Stimulated activated memory B cell treated with anti-CD40 and anti-IgM and Interleukin-4, amounts not matched to agents 10 μg/mL and 1 μg/mL and 100 μg/mL, for 72 hours (primary cell): ENCODE results near the gene EDC4.
A peak's percentile ranks its signal among the peaks of the same experiment; 100 is the strongest.
"Not testable (repeated sequence)": the region's sequence is repeated elsewhere in the genome, so short reads cannot be mapped to it uniquely, and the experiment has no call there.

ENCODE experiments used
- ATAC-seq: fragments of 150-1000 bp; cut with Tn5 transposase; 2 replicates; pipeline ENCODE4 v1.10.0; 2021
- H3K27ac Mint-ChIP-seq: one replicate; pipeline ENCODE4 v1.8.0; 2022; ENCODE audit warnings: mild to moderate bottlenecking, mixed read lengths
- H3K27me3 Mint-ChIP-seq: one replicate; pipeline ENCODE4 v1.8.0; 2022; ENCODE audit warnings: mixed read lengths
- H3K36me3 Mint-ChIP-seq: one replicate; pipeline ENCODE4 v1.8.0; 2022; ENCODE audit warnings: mixed read lengths
- H3K4me1 Mint-ChIP-seq: one replicate; pipeline ENCODE4 v1.8.0; 2022; ENCODE audit warnings: mixed read lengths
- H3K4me3 Mint-ChIP-seq: one replicate; pipeline ENCODE4 v1.8.0; 2022; ENCODE audit warnings: mild to moderate bottlenecking, moderate library complexity, mixed read lengths
- H3K9me3 Mint-ChIP-seq: one replicate; pipeline ENCODE4 v1.8.0; 2022; ENCODE audit warnings: mixed read lengths

EDC4 gene

DNA sequence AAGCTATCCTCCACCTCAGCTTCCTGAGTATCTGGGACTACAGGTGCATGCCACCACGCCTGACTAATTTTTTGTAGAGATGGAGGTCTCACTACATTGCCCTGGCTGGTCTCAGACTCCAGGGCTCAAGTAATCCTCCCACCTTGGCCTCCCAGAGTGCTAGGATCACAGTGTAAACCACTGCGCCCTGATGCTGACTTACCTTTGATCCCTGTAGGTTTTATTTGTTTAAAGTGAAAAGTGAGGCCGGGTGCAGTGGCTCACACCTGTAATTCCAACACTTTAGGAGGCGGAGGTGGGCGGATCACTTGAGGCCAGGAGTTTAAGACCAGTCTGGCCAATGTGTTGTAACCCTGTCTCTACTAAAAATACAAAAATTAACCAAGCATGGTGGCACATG, 28.9 kb downstream of the EDC4 start:
- Mint-ChIP-seq H3K9me3 (no peaks in the 10 kb centered on the region), H3K27me3 (no peaks in the 10 kb centered on the region), H3K36me3 (peaks cover 13% of the 10 kb centered on the region), H3K27ac (no peak overlapping the region), H3K4me1 (peaks cover 15% of the 10 kb centered on the region), H3K4me3 (no peak overlapping the region)
- no peak for ATAC-seq

DNA sequence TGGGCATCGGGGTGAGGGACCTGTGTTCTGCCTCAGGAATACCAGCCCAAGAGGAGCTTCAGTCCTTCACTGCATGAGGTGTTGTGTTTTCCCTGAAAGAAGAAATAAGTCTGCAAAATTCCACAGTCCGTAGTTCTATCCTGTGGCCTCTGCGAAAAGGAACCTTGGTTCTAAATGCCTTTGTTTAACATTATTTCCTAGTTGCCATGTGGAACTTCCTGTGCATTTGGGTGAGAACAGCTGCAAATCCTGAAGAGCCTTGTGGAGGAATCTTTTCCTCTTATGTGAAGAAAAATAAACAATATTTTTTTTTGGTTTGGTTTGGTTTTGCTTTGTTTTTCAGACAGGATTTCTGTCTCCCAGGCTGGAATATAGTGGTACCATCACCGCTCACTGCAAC, 30.0 kb downstream of the EDC4 start:
- H3K27ac Mint-ChIP-seq: no peak overlapping the region
- H3K27me3 Mint-ChIP-seq: no peaks in the 10 kb centered on the region
- H3K4me1 Mint-ChIP-seq: peaks cover 8% of the 10 kb centered on the region
- H3K4me3 Mint-ChIP-seq: no peak overlapping the region
- H3K36me3 Mint-ChIP-seq: peaks cover 13% of the 10 kb centered on the region
- ATAC-seq: no peak
- no peaks in the 10 kb centered on the region for H3K9me3 Mint-ChIP-seq

DNA sequence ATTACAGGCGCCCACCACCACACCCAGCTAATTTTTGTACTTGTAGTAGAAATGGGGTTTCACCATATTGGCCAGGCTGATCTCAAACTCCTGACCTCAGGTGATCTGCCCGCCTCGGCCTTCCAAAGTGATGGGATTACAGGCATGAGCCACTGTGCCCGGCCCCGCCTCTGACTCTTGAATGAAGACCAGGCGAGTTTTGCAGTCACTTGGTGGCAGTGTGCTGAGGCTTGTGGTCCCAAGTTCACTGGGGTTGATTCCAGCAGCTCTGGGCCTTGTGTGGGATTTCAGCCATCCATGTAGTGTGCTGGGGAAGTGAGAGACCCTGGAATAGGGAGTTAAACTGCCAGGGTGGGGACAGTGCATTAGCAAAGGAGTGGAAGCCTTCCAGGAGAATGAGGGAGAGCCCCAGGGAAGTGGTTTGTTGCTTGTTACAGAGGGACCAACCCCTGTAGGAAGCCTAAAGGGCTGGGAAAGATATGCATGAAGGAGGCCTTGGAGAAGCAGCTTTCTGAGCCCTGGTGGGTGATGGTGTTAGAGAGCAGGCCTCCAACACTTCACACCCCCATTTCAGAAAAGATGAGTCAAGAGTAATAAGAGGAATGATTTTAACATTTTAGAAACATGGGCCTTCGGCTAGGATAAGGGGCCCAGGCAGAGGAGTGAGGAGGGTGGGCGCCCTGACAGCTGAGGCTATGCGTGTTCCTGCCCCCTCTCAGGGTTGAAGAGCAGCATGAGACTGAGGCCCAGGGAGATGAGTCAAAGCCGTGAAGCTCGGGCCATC, 34.7 kb downstream of the EDC4 start:
- no peak overlapping the region for H3K4me3 Mint-ChIP-seq
- no peak for ATAC-seq
- no peaks in the 10 kb centered on the region for H3K27me3 Mint-ChIP-seq
- H3K27ac Mint-ChIP-seq: no peak overlapping the region
- H3K36me3 Mint-ChIP-seq: peaks cover 36% of the 10 kb centered on the region
- H3K9me3 Mint-ChIP-seq: no peaks in the 10 kb centered on the region
- peaks cover 8% of the 10 kb centered on the region for H3K4me1 Mint-ChIP-seq

DNA sequence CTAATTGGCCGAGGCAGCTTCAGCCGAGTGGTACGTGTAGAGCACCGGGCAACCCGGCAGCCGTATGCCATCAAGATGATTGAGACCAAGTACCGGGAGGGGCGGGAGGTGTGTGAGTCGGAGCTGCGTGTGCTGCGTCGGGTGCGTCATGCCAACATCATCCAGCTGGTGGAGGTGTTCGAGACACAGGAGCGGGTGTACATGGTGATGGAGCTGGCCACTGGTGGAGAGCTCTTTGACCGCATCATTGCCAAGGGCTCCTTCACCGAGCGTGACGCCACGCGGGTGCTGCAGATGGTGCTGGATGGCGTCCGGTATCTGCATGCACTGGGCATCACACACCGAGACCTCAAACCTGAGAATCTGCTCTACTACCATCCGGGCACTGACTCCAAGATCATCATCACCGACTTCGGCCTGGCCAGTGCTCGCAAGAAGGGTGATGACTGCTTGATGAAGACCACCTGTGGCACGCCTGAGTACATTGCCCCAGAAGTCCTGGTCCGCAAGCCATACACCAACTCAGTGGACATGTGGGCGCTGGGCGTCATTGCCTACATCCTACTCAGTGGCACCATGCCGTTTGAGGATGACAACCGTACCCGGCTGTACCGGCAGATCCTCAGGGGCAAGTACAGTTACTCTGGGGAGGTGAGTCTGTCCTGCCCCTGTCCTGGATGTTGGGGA, 36.3 kb downstream of the EDC4 start:
- no peaks in the 10 kb centered on the region for H3K27me3 Mint-ChIP-seq
- peak overlapping the region; percentile 33 for H3K27ac Mint-ChIP-seq
- H3K36me3 Mint-ChIP-seq: peaks cover 30% of the 10 kb centered on the region
- H3K4me3 Mint-ChIP-seq: no peak overlapping the region
- ATAC-seq: no peak
- H3K4me1 Mint-ChIP-seq: peaks cover 8% of the 10 kb centered on the region
- no peaks in the 10 kb centered on the region for H3K9me3 Mint-ChIP-seq

DNA sequence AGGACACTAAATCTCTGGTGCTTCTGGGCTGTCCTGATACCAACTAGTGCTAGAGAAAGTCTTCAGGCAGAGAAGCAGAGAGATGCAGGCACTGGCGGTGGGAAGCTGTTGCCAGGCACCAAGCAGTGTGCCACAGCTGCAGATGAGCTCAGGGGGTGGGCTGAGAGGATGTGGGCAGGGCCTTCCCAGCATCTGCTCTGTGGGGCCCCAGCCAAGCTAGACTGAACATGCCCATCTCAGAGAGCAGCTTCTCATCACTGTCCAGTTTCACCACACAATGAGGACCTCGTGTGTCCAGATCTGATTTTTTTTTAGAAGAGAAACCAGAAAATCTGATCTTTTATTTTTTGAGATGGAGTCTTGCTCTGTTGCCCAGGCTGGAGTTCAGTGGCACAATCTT, 37.3 kb downstream of the EDC4 start:
- H3K27me3 Mint-ChIP-seq: no peaks in the 10 kb centered on the region
- peaks cover 32% of the 10 kb centered on the region for H3K36me3 Mint-ChIP-seq
- no peak overlapping the region for H3K4me3 Mint-ChIP-seq
- H3K27ac Mint-ChIP-seq: peak overlapping the region; percentile 33
- ATAC-seq: no peak
- H3K4me1 Mint-ChIP-seq: peaks cover 8% of the 10 kb centered on the region
- no peaks in the 10 kb centered on the region for H3K9me3 Mint-ChIP-seq

DNA sequence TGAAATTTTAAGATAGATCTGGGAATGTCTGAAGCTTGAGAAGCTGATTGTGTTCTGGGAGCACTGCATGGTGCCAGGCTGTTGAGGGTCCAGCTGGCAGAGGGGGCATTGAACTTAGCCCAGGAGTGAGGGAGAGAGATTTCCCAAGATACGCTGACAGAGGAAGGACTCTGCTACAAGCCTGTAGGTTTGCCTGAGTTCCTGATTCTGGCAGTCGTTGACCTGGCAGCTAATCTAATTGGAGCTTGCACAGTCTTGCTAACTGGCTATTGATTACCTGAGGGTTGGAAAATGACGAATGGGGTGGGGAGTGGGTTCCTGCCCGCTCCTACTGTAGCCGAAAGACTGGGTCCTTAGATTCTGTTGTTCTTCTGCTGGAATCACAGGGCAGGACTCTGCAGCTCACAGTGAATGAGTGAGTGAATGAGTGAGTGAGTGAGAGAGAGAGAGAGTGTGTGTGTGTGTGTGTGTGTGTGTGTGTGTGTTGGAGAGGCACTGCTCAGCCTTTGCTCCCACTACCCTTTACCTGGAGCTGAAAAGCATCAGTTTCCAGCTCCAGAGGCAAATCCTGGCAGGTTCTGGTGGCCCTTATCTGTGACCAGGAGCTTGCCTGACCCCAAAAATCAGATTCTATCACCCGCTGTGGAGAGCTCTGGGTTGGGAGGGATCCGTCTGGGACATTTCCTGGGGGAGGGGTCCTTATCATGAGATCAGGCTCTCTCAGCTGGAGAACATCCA, 42.1 kb downstream of the EDC4 start:
- Mint-ChIP-seq H3K4me1 (peaks cover 27% of the 10 kb centered on the region), H3K27me3 (no peaks in the 10 kb centered on the region), H3K27ac (no peak overlapping the region), H3K36me3 (peaks cover 37% of the 10 kb centered on the region), H3K9me3 (no peaks in the 10 kb centered on the region), H3K4me3 (no peak overlapping the region)
- no peak for ATAC-seq

DNA sequence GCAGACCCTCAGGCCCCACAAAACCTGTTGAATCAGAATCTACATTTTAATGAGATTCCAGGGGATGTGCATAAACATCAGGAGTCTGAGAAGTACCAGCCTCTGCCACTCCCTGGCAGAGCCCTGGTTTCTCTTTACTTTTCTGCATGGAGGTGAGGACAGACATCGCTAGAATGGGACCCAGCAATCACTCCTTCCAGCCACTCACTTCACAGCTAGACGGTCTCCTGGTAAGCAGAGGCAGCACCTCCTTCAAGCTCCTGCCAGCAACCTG, 42.6 kb downstream of the EDC4 start:
- ATAC-seq, H3K27ac Mint-ChIP-seq, H3K27me3 Mint-ChIP-seq, H3K9me3 Mint-ChIP-seq, H3K4me3 Mint-ChIP-seq: not testable (repeated sequence)
- Mint-ChIP-seq H3K36me3 (peaks cover 35% of the 10 kb centered on the region), H3K4me1 (peaks cover 26% of the 10 kb centered on the region)

DNA sequence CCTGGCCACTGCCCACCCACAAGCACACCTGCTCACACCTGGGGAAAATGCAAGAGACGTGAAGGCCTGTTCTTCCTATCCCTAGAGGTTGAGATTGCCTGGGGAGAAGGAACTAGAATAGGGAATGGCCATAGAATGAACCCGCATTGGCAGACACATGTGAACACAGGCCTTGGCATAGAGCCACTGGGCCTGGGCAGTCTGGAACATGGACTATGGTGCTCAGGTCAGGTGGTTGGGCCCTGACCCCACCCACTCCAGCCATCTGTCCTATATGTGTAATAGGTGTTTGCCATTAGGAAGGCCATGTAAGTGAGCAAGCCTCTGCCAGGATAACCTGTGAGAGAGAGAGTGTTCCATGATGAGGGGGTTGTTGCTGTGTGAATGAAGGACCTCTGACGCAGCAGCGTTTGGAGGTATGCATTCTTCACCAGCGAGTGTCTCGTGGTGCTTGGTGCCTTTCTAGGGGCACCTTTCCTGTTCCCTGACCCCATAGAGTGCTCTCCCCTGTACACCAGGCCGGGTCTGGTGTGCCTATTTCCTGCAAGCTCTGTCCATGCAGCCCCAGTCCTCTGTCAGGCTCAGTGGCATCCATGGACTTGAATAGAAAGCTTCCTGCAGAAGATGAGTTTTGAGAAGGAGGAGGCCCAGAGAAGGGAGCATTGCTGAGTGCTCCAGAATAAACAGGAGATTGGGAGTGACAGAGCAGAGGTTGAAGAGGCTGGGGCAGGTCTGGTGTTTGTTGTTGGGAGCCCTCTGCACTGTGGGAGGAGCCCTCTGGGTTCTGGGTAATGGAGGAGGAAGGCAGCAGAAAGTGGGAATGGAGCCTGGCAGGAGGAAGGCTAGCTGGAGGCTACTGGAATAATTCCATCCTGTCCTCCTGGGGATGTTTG, 43.2 kb downstream of the EDC4 start:
- Mint-ChIP-seq H3K4me3 (no peak overlapping the region), H3K4me1 (peaks cover 29% of the 10 kb centered on the region), H3K27ac (peak overlapping the region; percentile 16), H3K36me3 (peaks cover 35% of the 10 kb centered on the region), H3K27me3 (no peaks in the 10 kb centered on the region), H3K9me3 (no peaks in the 10 kb centered on the region)
- no peak for ATAC-seq

DNA sequence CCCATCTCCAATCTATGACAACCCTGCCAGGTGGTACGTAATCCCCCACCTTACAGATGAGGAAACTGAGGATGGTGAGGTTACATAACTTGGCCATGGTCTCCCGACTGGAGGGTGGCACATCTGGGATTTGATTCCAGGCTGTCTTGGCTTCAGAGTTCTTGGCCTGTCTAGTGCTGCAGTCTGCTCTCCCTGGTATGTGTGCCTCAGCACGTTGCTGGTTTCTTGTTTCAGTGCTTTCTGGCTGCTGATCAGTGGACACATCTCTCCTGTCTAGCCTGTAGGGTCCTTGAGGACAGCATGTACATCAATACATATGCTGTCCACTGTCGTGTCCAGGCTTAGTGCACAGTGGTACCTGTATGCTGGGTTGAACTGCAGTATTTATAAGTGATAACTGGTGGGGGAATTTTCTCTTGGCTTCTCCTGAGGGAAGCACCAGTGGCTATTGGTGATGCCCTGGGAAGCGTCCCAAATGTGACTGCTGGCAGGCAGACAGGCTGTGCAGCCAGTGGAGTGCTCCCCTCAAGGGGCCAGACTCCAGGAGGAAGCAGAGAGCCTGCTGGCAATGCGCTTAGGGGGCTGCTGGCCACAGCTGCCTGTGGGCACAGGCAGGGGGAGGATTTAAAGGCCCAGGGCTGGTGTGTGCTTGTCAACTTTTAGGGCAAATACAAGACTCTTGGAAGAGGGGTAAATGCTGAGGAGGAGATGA, 44.4 kb downstream of the EDC4 start:
- H3K9me3 Mint-ChIP-seq: no peaks in the 10 kb centered on the region
- H3K27ac Mint-ChIP-seq: peak overlapping the region; percentile 15
- H3K4me1 Mint-ChIP-seq: peaks cover 36% of the 10 kb centered on the region
- H3K27me3 Mint-ChIP-seq: no peaks in the 10 kb centered on the region
- ATAC-seq: no peak
- H3K36me3 Mint-ChIP-seq: peaks cover 27% of the 10 kb centered on the region
- no peak overlapping the region for H3K4me3 Mint-ChIP-seq

DNA sequence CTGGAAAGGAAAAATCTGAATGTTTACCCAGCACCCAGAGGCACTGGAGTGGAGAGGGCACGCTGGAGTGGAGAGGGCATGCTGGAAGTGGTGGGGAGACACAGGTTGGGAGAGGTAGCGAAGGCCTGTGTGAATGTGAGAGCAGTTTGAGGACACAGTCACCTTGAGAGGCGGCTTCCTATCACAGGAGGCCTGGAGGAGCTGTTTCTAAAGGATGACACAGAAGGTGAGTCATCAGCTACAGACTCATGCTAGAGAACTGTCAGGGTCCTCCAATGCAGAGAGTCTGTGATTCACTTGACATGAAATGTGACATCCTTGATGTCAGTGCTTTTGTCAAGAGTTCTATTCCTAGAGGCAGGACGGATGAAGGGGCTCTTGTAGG, 45.0 kb downstream of the EDC4 start:
- H3K4me3 Mint-ChIP-seq: no peak overlapping the region
- no peaks in the 10 kb centered on the region for H3K27me3 Mint-ChIP-seq
- H3K9me3 Mint-ChIP-seq: no peaks in the 10 kb centered on the region
- peaks cover 37% of the 10 kb centered on the region for H3K4me1 Mint-ChIP-seq
- H3K27ac Mint-ChIP-seq: peak overlapping the region; percentile 15
- H3K36me3 Mint-ChIP-seq: peaks cover 26% of the 10 kb centered on the region
- ATAC-seq: no peak

DNA sequence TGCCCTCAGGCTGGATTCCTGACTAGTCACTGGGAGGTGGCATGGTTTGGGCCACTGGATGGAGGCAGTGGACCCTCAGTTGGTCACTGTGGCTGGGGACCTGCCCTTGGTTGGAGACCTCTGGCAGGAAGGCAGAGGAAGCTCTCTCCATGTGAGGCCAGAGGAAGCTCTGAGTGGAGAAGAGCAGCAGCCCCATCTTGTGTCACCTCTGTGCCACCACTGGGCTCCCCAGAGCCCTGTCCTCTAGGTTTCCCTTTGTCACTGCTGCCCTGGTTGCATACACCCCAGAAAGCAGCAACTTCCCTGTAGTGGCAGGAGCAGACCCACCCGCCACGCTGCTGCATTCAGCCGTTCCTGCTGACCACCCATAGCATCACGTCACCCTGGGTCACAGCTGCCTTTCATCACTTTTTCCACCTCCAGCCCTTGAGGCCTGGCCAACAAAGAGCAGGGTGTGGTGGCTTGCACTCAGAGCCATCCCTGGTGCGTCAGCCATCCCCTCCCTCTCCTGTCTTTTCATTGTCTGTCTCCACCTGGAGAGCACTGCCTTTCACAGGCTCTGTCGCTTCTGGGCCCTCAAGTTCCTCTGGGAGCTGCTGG, 46.9 kb downstream of the EDC4 start:
- Mint-ChIP-seq H3K27ac (no peak overlapping the region), H3K4me3 (no peak overlapping the region), H3K9me3 (no peaks in the 10 kb centered on the region), H3K36me3 (peaks cover 24% of the 10 kb centered on the region), H3K27me3 (no peaks in the 10 kb centered on the region), H3K4me1 (peaks cover 47% of the 10 kb centered on the region)
- ATAC-seq: no peak

DNA sequence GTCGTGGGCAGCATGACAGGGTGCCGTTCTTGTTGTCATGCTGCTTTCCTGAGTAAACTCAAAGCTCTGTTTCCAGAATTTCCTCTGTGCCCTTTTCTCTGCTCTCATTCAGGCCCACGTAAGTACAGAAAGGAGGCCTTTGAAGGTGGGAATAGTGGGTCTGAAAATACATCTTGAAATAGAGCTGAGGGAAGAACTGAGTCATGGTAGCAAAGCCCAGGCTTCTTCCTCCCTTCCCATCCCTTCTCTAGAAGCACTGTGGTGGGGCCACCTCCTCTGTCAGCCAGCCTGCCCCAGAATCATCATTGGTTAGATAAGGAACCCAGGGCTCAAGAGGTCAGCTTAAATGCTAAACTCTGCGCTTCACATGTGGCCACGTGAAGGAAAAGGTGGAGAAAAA, 49.4 kb downstream of the EDC4 start:
- peaks cover 49% of the 10 kb centered on the region for H3K4me1 Mint-ChIP-seq
- no peak overlapping the region for H3K27ac Mint-ChIP-seq
- no peaks in the 10 kb centered on the region for H3K27me3 Mint-ChIP-seq
- H3K9me3 Mint-ChIP-seq: no peaks in the 10 kb centered on the region
- H3K4me3 Mint-ChIP-seq: no peak overlapping the region
- no peak for ATAC-seq
- peaks cover 9% of the 10 kb centered on the region for H3K36me3 Mint-ChIP-seq

DNA sequence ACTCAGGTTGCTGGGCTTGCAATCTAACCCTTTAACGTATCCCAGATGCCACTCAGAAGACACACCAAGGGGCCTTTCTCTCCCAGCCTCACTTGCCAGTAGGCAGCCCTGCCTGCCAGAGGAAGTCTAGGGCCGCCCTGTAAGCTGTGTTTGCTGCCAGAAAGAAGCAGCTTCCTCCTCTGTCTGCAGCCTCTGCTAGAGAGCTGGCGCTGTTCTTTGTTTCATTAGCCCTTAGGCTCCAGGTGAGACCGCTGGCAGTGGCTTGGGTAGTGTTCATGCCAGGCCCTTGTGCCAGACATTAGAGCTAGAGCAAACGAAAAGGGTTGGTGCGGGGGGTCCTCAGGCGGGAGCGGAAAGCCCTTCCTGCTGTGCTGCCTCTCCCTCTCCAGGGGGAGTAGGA, 49.9 kb downstream of the EDC4 start:
- H3K4me3 Mint-ChIP-seq: no peak overlapping the region
- peaks cover 5% of the 10 kb centered on the region for H3K36me3 Mint-ChIP-seq
- H3K4me1 Mint-ChIP-seq: peaks cover 44% of the 10 kb centered on the region
- no peaks in the 10 kb centered on the region for H3K9me3 Mint-ChIP-seq
- no peak overlapping the region for H3K27ac Mint-ChIP-seq
- no peaks in the 10 kb centered on the region for H3K27me3 Mint-ChIP-seq
- ATAC-seq: no peak

DNA sequence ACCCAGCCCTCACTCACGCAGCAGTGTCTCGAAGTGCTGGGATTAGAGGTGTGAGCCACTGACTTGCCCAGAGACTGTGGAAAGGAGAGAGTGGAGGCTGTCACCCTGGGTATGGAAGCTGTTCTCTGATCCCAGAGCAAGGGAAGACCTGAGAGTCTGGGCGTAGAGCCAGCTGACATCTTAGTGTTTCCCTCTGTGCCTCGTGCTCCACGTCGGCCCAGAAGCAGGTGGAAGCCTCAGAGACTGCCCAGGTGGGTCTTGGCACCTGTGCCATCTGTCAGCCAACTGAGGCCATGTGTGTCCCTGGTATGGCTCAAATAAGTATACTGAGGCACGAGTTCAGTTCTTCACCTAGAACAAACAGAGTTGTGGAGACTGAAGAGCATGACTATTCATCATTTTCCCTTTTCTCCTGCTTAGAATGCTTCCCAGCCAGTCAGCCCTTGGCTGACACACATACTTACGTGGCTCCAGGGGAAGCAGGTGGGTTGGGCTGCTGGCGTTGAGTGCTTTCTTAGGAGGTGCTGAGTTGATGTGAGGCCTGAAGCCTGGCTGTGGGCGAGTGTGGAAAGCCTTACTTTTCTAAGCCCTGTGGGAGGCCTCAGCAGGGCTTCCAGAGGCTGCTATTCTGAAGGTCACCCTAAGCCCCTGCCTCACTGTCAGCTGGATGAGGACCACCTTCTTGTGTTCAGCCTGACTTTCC, 50.7 kb downstream of the EDC4 start:
- Mint-ChIP-seq H3K27me3 (no peaks in the 10 kb centered on the region), H3K4me3 (no peak overlapping the region), H3K9me3 (no peaks in the 10 kb centered on the region), H3K27ac (no peak overlapping the region), H3K4me1 (peaks cover 47% of the 10 kb centered on the region), H3K36me3 (peaks cover 9% of the 10 kb centered on the region)
- ATAC-seq: no peak
